PC-3 (cell line): ENCODE results near the gene NDUFB10.

Experiments
- CTCF ChIP-seq: fragments of 300-600 bp; sonication (generic); conservative IDR thresholded peaks from 2 replicates; pipeline ENCODE4 v1.5.1; 2017; ENCODE audit warnings: antibody characterized with exemption, low read depth, mild to moderate bottlenecking, low read length
- EZH2 ChIP-seq: fragments of 300-600 bp; sonication (generic); IDR thresholded peaks from one replicate; pipeline ENCODE4 v1.6.1; 2017; ENCODE audit warnings: antibody characterized with exemption, mild to moderate bottlenecking, low read length; ENCODE audit not compliant: unreplicated experiment

GRCh38 chr16:1917056-1917664, 42.2 kb upstream of the NDUFB10 start:
- TF ChIP-seq CTCF: no peak
- TF ChIP-seq EZH2: no peak
